HG03066 (cell line): ENCODE measurements around the gene MCEE.
"Not testable (repeated sequence)": the region's sequence is repeated elsewhere in the genome, so short reads cannot be mapped to it uniquely, and the experiment has no call there.

Source experiments
- ATAC-seq: cut with Tn5 transposase; IDR thresholded peaks from one replicate; pipeline ENCODE4 v1.9.1; 2021; ENCODE audit warnings: low read depth; ENCODE audit not compliant: unreplicated experiment

Gene MCEE

DNA sequence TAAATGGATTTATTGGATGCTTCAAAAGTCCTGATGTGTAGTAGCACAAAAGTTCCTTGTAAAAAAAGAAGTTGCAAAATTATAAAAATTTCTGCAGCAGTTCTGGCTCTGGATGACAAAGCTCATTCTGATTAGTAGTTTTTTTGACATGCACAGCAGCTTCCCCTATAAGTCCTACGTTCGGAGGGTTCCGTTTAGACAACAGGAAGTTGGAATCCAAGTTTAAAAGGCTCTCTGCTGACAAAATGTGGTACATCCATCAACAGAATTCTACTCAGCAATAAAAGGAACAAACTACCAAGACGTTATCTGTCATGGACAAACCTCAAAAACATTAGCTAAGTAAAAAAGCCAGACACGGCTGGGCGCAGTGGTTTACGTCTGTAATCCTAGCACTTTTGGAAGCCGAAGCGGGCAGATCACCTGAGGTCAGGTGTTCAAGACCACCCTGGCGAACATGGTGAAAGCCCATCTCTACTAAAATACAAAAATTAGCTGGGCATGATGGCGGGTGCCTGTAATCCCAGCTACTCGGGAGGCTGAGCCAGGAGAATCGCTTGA, 46.2 kb downstream of the MCEE start:
- ATAC-seq: not testable (repeated sequence)

GRCh38 chr2:71083297-71083696, 46.7 kb downstream of the MCEE start:
- not testable (repeated sequence) for ATAC-seq

DNA sequence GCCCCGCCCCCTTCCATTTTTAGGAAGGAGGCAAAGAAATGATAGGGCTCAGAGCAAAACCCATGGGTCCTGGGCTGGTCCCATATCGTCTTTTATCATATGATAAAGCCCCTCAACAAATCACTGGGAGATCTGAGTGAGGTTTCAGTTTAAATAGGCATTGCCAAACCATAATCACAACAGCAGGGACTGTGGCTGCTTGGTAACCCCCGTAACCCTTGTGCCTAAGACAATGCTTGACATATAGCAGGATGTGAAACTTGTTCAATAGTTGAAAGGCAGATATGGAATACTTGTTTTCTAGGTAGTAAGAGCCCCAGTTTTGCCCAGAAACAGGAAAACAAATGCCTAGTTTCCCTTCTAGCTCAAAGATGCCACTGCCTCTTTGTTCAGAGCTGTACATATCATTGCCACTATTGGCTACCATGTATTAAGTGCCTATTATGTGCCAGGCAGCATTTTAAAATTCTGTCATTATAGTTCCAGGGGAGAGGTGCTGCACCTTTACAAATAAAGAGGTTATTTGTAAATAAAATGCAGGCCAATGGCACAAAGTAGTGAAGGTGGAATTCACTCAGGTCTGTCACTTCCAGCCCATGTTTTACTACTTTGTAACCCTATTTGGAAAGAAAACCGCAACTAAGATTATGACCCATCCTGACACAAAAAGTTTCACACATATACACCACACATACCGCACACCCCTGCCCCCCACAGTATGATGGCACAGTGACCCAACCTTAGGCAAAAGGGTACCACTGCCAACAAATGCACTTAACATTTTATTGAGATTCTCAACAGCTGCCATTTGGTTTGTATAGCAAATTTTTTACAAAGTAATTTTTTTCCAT, 47.4 kb downstream of the MCEE start:
- ATAC-seq: peak; percentile 61

DNA sequence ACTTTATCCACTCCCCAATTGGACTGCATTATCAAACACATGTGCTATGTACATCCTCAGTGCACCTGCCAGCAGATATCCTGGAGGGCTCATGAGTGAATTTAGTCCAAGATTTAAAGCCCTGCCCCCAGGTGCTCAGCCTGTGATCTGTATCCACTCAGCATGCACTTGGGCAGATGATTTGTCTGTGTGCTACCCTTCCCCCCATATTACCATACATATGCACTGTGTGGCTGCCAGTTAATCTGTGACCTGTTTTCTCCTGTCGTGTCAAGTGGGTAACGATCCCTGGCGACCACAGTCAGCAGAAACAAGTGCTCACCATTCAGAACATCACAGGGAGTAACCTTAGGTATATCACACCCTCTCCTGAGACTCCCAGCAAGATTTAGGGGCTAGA, 51.4 kb downstream of the MCEE start:
- ATAC-seq: no peak

- ATAC-seq: no peak
Observed at GRCh38 chr2:71074893-71075395, 55.1 kb downstream of the MCEE start.

DNA sequence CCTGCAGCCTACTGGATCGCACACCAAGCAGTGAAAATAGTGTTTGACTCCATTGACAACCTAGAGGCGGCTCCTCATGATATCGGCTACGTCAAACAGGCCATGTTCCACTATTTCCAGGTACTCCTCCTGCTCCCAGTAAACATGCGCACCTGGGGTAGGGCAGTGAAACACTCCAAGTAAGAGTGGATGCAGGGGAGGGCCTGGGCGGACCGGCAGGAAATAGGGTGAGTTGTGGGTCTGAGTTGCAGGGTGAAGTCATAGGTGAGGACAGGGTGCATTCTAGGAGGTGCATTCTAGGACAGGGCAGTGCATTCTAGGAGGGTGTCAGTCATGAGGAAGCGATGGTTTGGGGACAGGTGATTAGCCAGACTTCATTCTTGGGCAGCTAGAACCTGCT, 56.6 kb downstream of the MCEE start:
- no peak for ATAC-seq

- ATAC-seq: no peak
Observed at GRCh38 chr2:71072492-71072891, 57.5 kb downstream of the MCEE start.

DNA sequence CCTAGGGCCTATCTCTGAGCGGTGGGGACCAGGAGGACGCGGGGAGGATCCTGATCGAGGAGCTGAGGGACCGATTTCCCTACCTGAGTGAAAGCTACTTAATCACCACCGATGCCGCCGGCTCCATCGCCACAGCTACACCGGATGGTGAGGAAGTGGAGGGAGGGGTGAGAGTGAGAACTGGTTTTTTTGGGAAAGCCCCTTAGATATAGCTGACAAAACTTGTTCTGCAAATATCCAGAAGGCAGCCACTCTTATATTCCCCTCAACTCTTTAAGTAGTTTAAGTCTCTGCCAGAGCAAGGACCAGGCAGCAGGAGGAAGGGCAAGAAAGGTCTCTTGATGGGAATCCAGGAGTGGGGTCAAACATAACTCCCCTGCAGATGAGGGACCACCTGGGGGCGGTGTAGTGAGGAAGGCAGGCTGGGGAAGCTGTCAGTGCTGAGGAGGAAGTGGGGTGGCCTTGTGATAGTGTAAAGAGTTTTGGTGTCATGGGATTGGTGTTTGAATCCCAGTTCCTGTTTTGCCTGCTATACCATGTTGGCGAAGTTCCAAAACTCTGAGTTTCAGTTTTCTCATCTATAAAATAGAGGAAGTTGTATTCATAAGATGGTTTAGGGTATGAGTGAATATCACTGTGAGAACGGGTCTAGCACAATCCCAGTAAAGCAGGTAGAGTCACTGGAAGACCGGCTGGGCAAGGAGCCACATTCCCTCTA, 58.2 kb downstream of the MCEE start:
- peak; percentile 43 for ATAC-seq

DNA sequence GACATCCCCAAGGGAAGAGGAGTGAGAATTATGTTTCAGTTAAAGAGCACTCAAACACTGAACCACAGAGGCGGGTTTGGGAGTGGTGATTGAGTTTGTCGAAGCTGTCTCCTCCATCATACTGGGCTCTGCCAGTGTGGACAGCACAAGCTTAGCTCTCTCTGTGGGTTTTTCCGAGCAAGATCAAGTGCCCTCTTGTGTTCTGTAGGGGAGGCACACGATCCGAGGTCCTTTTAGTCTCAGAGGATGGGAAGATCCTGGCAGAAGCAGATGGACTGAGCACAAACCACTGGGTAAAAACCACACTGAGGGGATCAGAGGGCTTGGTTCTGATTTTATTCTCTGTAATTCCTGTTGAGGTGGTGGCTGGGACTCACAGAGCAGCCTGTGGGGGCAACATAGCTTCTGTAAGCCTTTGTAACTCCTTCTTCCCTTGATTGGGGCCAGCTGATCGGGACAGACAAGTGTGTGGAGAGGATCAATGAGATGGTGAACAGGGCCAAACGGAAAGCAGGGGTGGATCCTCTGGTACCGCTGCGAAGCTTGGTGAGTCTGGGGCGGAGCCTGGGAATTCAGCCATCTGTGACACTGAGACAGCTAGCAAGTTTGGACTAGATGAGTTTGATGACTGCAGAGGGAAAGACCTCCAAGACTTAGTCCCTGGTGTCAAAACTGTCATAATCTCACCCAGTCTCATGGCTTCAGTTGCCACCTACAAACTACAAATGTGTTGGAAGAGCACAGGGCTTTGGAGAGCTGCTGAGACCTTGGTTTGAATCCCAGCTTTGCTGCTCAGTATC, 59.5 kb downstream of the MCEE start:
- ATAC-seq: no peak

DNA sequence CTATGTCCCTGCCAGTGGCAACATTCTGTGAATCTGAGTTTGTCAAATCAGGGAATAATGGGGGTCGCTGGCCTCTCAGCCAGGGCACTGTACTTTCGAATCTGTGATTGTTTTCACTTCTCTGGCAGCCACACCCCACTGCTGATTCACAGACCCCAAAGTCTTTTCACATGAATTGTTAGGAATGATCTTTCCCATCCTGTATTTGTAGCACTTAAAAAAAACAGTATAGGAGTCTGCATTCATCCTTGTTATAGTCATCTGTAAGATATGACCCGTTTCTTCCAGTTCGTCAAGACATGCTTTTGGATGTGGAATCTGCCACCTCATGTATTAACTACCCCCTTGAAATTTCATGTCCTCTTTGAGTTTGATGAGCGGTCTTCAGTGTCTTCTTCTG, 60.7 kb downstream of the MCEE start:
- no peak for ATAC-seq

GRCh38 chr2:71068218-71069035, 61.6 kb downstream of the MCEE start, which contains the start of gene NAGK:
Gene NAGK, plus strand, starts transcription at chr2:71068648. Its CDS starts 36 bp downstream, at chr2:71068684.
- ATAC-seq: peak; percentile 41

GRCh38 chr2:71067567-71068217, 62.3 kb downstream of the MCEE start:
- peak; percentile 0 for ATAC-seq

GRCh38 chr2:71066856-71067255, 63.2 kb downstream of the MCEE start:
- no peak for ATAC-seq

DNA sequence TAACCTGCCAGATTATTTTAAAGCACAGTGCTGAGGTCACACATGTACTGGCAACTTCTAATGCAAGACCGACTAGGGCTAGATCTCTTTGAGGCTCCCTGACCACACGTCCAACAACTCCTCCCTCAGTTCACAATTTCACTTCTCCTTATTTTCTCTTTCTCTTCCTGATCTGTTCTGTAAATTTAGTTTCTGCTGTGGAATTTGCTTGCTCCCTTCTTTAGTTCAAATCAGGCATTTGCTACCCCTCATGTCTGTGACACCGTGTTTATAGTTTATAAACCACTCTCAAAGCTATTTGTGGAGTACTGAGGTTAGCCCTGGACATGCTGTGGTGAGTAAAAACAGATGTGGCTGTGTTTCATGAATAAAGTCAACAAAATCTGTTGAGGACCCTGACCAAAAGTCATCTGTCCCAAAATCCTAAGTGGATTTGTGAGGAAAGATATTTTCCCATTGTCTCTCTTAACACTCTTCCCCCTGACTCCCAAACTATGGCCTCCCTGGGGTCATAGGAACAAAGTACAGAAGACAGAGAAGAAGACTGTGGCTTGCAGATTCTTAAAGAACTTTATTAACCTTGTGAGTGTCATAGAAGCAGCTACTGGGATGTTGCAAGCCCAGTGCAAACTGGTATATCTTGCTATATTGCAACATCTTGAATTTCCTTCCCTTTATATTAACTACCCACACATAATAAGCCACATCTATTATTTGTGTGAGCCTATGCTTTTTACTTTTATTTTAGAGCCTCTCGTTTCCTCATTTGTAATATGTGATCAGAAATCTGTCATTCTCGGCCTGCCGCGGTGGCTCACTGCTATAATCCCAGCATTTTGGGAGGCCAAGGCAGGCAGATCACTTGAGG, 65.0 kb downstream of the MCEE start:
- ATAC-seq: peak; percentile 30

DNA sequence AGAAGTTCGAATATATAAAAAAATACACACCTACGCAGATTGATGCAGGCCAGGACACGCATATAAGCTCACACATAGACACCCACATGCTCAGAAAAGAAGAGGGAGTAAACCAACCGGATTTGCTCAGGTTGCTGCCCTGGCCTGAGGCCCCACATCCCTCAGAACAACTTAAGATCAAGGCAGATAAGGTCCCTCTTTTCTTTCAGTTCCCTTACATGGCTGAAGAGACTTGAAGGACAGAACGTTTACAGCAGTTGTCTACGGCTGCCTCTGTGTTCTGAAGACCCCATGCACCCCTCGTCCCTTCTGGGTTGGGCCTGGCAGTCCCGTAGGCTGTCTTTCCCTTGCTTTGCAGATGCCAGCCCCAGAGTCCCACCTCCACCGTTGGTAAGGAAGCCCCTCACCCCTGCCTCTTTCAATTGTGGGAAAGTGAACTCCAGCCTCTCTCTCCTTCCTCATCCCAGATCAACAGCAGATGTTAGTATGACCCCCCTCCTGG, 65.9 kb downstream of the MCEE start:
- ATAC-seq: no peak

DNA sequence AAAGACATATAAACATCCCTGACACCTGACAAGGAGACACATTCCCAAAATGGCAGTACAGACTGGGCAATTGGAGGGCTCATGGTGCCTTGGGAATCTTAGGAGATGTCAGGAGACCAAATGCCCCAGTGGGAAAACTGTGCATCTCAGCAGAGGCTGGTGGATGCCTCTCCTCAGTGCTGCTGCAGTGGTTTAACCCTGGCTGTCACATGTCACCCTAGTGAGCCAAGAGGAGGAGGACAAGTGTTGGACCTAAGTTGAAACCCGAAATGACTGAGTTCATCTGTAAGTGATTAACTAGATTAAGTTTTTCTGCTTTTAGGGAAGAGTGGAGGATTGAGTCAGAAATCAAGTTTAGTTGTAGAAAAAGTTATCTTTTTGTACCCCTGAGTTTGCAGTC, 66.8 kb downstream of the MCEE start:
- ATAC-seq: no peak

DNA sequence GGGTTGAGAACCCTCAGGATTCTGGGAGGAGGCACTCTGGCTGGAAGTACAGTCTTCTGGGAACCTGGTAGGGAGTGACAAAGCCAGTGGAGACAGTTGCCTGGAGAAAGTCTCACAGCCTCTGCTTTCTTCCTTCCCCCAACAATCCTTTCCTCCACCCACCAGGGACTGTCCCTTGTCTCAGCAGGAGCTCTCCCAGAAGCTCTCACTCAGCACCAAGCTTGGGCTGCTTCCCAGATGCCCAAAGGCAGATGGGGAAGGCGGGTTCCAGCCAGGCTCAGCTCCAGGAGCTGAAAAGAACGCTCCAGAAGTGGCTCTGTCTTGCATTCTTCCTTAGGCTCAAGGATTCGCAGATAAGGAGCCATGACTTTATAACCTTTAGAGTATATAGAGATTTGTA, 69.2 kb downstream of the MCEE start:
- no peak for ATAC-seq

GRCh38 chr2:71060211-71060610, 69.8 kb downstream of the MCEE start:
- no peak for ATAC-seq
